Measurements from ENCODE around the gene HIP1. TPM values are rescaled to one million over a fixed set of nuclear protein-coding genes. Genes with fewer than 3 reads are reported as not detected.
"Not testable (repeated sequence)": the region's sequence is repeated elsewhere in the genome, so short reads cannot be mapped to it uniquely, and the experiment has no call there.

The HIP1 gene
- total RNA-seq, 4 donors from 2014 or later: 24.9 to 51.2 (median 27.2) TPM

DNA sequence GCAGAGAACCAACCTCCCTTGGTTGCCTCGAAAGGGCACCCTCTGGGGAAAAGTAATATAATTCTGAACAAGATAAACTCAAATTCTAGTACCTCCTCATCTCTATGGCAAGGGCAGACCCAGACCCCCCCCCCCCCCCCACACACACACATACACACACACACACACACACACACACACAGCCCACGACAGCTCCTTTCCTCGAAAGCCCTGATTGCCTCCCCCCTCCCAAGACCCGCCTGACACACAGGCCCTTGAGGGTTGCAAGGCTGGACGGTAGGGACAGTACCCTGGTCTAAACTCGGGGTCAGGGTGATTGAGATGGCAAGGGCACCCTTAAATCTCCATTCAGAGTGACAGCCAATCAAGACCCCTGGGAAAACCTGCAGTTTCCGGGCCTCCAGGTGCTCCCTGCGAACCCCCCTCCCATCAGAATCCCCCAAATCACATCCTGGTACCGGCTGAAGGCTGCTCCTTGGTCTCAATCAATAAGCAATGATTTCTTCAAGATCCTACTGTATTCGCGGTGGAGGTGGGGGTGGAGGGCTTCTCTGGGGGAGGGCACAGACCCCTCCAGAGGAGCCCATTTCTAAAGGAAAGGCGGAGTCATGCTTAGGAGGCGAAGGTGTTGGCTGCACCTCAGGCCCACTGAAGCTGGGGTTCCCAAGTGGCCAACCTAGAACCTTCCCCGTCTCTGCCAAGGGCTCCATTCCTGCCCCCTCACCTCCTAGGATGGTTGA lies 100.7 kb downstream of the HIP1 start:
- TF ChIP-seq, protein P1, sequence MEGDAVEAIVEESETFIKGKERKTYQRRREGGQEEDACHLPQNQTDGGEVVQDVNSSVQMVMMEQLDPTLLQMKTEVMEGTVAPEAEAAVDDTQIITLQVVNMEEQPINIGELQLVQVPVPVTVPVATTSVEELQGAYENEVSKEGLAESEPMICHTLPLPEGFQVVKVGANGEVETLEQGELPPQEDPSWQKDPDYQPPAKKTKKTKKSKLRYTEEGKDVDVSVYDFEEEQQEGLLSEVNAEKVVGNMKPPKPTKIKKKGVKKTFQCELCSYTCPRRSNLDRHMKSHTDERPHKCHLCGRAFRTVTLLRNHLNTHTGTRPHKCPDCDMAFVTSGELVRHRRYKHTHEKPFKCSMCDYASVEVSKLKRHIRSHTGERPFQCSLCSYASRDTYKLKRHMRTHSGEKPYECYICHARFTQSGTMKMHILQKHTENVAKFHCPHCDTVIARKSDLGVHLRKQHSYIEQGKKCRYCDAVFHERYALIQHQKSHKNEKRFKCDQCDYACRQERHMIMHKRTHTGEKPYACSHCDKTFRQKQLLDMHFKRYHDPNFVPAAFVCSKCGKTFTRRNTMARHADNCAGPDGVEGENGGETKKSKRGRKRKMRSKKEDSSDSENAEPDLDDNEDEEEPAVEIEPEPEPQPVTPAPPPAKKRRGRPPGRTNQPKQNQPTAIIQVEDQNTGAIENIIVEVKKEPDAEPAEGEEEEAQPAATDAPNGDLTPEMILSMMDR (IDR thresholded peaks at IDR 0.05): no peak
- DNase-seq (ENCODE audit: low spot score) (no peak), ATAC-seq (ENCODE audit: low FRiP score) (no peak)

DNA sequence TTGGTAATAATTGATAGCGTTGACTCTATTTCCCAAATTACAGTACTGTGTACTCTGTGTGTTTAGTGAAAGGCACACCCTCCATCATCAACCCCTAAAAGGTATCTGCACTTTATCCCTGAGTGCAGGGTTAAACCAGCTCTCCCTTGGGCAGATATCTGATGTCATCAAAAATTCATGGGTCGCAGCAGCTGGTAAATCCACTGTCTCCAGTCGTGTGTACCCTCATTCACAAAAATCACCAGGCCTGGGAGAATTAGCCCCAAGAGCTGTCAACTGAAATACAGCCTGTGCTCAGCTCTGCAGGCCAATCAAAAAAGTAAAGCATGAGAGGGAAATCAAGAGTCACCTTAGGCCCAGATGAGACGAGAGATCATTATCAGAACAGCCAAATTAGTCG lies 103.7 kb downstream of the HIP1 start:
- TF ChIP-seq, protein P1 (IDR thresholded peaks at IDR 0.05): no peak
- ATAC-seq (ENCODE audit: low FRiP score): no peak

DNA sequence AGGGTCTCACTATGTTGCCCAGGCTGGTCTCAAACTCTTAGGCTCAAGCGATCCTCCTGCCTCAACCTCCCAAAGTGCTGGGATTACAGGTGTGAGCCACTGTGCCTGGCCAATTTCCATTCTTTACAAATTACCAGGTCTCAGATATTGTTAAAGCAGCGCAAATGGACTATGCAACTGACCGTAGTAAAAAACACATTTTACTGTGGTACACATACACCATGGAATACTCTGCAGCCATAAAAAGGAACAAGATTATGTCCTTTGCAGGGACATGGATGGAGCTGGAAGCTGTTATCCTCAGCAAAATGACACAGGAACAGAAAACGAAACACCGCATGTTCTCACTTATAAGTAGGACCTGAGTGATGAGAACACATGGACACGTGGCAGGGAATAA lies 106.2 kb downstream of the HIP1 start:
- DNase-seq (ENCODE audit: low spot score); ATAC-seq (ENCODE audit: low FRiP score): not testable (repeated sequence)

More for the DNA sequence above, 103.7 kb downstream of the HIP1 start:
- no peak for DNase-seq (ENCODE audit: low spot score)

DNA sequence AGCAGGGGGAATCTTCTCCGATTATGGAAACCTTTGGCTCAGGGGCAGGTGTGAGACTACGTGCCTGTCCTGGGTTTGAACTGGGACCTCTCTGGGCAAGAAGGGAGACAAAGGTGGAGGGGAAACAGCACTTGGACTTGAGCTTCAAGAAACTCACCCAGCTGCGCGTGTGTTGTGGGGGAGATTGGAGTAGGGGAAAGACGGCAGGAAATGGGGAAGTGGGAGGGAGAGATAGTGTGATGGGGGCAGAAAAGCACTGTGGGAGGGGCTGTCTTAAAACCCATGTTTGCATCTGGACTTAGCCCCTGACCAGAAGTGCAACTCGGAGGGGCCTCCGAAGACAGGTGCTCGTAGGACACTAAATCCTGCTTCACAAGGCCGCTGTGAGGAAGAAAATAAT lies 107.0 kb downstream of the HIP1 start:
- TF ChIP-seq, protein P1 (IDR thresholded peaks at IDR 0.05): no peak
- no peak for ATAC-seq (ENCODE audit: low FRiP score)
- no peak for DNase-seq (ENCODE audit: low spot score)

DNA sequence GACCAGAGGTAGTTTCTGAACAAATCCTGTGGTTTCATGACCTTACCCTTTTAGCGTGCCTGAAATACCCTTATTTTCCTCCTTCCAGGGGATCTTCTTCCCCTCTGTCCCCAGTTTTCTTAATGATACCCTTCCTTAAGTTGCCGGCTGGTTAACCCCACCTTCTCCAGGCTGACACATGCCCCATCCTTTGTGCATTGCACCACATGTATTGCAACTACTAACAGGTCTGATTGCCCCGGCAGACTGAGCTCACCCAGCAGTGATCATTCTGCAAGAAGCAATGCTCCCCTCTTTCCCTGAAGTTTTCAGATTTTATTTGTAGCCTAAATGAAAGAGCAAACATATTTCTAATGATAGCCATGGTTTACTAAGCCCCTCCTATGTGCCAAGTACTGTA lies 108.2 kb downstream of the HIP1 start:
- TF ChIP-seq, protein P1 (IDR thresholded peaks at IDR 0.05): no peak
- DNase-seq (ENCODE audit: low spot score) (no peak), ATAC-seq (ENCODE audit: low FRiP score) (no peak)

DNA sequence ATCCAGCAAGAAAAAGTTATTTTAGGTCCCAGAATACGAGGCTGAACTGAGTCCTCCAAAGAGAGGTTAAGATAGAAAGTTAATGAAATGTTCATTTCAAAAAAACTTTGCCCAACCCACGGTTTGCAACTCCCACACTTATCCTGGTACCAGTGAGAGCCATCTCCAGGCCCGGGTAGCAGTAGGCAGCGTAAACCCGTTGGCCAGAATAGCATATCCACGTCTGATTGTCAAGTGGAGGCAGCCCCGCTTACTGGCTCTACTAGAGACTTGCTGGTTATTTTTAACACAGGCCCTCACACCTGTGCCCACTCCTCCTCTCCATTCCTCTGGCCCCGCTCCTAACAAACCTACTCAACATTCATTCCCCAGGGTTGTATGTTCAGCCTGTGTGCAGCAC lies 109.7 kb downstream of the HIP1 start:
- TF ChIP-seq, protein P1 (IDR thresholded peaks at IDR 0.05): no peak
- ATAC-seq (ENCODE audit: low FRiP score): peak; percentile 80
- DNase-seq (ENCODE audit: low spot score): no peak

DNA sequence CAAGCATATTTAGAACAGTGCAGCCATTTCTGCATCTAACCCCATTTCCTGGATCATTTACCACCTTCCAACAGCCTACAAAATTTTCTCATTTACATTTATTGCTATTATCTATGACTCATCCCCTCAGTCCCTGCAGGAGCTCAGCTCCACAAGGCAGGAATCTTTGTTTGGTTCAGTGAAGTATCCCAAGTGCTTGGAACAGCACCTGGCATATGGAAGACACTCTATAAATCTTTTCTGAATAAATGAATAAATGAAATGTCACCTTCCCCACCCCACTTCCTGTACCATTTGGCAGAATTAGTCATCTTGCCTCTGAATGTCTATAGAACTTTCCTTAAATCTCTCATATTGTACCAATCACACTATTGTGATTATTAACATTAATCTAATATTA lies 110.7 kb downstream of the HIP1 start:
- ATAC-seq (ENCODE audit: low FRiP score): no peak
- no peak for DNase-seq (ENCODE audit: low spot score)
- TF ChIP-seq, protein P1 (IDR thresholded peaks at IDR 0.05): no peak

Measured in omental fat pad (tissue), 4 donors.